Esophagus mucosa (tissue), 1 donor: ENCODE measurements around the gene CD164. TPM values are rescaled to one million over a fixed set of nuclear protein-coding genes. Genes with fewer than 3 reads are reported as not detected.
"Not testable (repeated sequence)": the region's sequence is repeated elsewhere in the genome, so short reads cannot be mapped to it uniquely, and the experiment has no call there.

ENCODE experiments used
- ATAC-seq: fragments of 200-7000 bp; cut with Tn5 transposase; one replicate; pipeline ENCODE4 v1.9.1; 2020
- total RNA-seq: library from RNA; stranded (reverse); gene quantifications from one replicate; pipeline ENCODE4 v1.2.4, GENCODE V29; 2023
- donor health status: DM: yes; HTN: yes; CAD: no.

CD164 gene
- total RNA-seq, 1 donor from 2014 or later, result 91.3 TPM

DNA sequence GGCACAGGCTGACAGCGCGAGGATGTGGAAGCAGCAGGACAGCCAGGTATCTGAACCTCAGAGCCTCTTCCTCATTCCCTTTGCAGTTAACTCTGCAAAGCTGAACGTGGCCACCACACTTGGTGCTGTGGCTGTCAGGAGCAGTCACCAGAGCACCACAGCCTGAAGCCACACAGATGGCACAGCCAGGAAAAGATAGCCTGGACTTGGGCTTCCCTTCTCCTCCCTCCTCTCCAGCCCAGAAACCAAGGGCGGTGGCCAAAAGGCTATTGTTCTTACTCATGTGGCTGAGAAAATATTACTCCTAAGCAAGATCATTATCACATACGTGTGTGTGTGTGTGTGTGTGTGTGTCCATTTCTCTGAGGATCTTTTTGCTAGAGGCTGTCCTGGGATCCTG is 39.8 kb downstream of the CD164 start:
- no peak for ATAC-seq

DNA sequence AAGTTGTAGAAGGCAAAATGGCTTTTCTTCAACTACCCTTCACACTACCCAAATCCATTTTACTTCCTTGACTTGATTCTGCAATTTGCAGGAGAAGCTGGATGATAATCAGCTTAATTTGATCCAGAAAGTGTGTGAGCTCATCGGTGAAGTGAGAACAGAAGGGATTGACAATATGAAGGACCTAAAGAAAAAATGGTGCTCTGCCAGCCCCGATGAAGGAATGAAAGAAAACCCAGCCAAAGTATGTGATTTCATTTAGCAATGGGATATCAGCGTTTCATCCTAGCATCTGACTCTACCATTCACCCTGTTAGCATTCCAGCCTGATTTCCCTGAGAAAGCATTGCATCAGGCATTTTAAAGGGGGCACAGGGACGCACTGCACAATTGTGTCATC is 41.5 kb downstream of the CD164 start:
- no peak for ATAC-seq

DNA sequence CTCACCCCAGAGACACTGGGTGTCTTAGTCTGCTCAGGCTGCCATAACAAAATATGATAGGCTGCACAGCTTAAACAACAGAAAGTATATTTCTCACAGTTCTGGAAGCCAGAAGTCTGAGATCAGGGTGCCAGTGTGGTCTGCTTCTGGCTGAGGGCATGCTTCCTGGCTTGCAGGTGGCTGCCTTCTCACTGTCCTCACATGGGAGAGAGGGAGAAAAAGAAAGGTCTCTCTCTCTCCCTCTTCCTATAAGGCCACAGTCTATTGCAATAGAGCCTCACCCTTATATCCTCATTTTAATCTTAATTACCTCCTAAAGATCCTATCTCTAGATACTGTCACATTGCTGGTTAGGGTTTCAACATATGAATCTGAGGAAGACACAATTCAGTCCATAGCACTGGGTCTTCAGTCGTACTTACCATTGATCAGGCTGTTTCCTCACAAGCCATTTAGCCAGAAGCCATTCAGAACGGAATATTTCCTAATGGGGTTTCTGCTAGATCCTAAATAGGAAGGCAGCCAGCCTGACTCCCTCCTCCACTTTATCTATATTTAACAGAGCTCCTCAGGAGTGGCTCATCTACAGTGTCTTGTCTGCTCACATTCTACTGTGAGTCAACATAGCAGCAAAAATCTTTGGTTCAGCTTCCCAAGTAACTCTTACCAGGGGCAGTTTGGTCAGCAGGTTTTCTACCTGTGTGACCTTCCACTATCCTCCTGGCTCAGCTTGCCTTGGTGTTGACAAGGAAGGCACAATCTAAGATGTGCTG is 42.2 kb downstream of the CD164 start:
- no peak for ATAC-seq

DNA sequence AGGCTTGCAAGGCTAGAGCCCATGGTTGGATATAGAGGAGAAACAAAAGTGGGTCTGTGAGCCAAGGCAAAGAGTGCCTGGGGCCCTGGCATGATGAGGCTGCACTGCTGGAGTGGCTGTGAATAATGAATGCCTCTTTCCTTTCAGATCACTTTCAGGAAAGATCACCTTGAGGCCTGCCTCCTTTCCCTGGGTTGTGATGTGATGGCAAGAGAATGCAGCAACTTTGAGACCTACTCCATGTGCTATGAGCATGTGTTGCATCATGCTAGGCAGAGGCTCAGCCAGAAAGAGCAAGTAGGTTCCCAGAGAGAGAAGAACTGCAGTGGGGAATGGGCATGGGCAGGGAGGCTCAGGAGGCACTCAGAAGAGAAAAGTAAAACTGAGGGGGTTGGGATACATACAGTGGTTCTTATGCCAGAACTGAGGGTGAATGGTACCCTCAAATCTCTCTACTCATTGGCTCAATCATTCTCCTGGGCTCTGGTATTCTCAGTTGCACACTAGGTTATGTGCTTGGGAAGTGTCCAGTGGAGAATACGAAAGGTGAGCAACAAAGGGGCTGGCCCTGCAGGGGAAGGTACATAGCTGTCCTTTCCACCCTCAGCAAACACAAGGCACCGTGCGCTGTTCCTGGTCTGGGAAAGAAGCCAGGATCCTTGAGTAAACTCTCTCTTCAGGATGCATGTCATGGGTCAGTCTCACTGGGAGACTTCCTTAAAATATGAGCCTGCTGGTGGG is 45.9 kb downstream of the CD164 start:
- ATAC-seq, result peak; percentile 75

DNA sequence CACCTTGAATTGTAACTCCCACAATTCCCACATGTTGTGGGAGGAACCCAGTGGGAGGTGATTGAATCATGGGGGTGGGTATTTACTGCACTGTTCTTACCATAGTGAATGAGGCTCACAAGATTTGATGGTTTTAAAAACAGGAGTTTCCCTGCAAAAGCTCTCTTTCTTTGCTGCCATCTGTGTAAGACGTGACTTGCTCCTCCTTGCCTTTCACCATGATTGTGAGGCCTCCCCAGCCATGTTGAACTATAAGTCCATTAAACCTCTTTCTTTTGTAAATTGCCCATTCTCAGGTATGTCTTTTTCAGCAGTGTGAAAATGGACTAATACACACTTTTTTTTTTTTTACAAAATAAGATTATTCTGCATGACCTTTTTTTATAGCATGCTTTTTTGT is 48.4 kb downstream of the CD164 start:
- ATAC-seq, result not testable (repeated sequence)

DNA sequence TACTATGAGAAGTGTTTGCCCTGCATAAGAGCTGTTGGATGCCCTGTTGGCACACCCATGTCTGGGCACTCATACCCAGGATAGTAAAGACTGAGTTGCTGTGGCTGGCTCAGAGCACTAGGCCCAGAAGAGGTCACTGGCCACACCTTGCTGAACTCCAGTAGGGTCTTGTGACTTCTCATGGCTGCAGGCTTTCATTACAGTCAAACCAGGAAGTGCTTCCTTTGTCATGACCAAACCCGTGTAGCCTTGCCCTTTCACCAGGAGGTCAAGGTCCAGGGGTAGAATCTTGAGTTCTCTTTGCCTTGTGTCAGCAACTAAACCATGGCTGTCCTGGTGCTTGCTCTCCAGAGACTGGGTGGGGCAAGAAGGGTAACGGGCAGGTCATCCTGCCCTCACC is 49.5 kb downstream of the CD164 start:
- ATAC-seq, result peak; percentile 17

DNA sequence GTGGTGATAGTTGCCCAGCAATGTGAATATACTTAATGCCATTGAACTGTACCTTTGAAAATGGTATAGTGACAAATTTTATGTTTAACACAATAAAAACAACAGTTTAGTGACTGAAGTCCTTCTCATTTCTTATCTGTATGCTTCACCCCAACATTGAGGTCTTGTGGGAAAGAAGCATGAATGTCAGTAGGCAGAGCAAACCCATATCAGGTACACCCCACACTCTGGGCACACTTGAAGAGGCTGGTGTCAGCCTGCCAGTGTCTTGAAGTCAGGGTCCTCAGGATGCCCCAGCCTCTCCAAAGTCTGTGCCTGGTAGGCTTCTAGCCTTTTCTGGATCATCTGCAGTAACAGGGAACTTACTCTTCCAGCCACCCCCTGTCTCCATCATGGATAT is 51.2 kb downstream of the CD164 start:
- no peak for ATAC-seq

DNA sequence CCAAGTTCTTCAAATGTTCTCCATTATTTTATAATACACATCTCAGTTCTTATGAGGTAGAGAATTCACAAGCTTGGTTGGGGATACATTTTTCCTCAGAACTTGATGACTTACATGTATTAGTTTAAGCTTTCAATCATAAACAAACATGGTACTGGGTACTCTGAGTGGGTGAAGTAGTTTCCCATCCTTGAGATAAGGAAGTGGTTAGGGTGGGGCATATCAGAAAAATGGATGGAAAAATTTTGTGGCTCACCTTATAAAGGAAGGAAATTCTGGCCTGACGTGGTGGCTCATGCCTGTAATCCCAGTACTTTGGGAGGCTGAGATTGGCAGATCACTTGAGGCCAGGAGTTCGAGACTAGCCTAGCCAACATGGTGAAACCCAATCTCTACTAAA is 52.0 kb downstream of the CD164 start:
- ATAC-seq, result no peak

DNA sequence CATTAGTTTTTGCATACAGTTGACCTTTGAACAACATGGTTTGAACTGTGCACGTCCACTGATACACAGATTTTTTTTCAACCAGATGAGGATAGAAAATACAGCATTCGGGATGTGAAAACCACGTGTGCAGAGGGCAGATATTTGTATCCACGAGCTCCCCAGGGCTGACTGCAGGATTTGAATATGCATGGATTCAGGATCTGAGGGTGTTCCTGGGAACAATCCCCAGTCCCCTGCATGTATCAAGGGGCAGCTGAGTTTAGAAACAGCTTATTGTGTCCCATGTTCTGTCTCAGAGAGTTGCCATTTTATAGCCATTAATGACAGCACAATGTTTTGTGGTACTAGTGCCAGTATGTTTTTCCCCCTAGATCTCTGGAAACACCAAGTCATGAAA is 53.6 kb downstream of the CD164 start:
- no peak for ATAC-seq

DNA sequence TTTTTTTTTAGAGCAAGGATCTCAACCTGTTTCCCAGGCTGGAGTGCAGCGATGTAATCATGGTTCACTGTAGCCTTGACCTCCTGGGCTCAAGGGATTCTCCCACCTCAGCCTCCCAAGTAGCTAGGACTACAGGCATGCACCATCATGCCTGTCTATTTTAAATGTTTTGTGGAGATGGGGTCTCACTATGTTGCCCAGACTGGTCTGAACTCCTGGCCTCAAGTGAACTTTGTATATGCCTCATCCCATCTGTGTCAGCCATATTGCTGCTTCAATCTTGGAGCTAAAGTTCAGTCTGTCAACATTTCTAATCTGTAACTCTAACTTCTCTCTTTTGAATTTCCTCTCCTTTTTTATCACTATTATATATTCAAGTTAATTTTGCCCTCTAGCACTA is 54.3 kb downstream of the CD164 start:
- ATAC-seq, result no peak

DNA sequence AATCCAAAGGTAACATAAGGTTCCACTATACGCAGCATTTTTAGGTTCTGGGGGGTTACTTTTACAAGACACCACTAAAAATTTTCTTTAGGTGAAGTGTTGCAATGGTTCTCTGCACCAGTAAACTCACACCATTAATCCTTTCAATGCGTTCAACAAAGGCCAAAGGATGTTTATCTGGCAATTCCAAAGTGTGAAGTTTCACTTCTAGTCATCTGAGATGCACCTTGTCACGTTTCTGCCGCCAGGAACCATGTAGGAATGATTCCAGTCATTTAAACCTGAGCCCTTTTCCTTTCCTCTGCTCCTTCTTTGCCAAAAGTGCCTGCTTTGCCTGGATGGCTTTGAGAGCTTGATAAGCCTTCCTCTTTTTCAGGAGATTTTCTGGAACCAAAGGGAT is 54.8 kb downstream of the CD164 start:
- no peak for ATAC-seq

DNA sequence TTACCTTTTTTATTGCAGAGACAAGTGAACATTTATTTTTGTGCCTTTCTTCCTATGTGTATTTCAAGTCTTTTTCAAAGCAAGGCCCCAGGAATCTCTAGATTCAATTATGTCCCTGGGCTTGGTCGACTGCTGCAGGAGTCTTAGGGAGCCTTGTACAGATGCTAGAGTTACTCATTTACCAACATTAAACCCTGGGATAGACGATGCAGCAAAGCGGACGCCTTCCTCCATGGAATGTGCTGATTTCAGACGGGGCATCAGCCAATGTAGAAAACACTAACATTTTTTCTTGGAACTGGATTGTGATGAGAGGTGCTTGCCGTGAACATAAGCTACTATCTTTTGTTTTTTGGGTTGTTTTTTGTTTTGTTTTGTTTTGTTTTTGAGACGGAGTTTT is 55.9 kb downstream of the CD164 start:
- no peak for ATAC-seq

DNA sequence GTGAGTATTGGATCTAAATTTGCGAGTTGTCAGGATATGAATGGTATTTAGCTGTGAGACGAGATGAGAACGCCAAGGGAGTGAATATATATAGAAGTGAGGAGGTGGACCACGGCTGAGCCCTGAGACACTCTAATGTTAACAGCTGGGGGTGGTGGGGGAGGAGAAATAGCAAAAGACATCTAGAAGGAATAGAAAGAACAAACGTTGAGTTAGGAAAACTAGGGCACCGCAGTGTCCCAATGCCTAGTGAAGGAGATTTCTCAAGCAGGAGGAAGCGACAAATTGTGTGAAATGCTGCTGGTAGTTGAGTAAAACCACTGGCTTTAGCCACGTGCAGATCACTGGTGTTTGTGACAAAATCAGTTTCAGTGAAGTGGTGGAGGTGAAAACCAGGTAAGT is 56.9 kb downstream of the CD164 start:
- ATAC-seq, result no peak

DNA sequence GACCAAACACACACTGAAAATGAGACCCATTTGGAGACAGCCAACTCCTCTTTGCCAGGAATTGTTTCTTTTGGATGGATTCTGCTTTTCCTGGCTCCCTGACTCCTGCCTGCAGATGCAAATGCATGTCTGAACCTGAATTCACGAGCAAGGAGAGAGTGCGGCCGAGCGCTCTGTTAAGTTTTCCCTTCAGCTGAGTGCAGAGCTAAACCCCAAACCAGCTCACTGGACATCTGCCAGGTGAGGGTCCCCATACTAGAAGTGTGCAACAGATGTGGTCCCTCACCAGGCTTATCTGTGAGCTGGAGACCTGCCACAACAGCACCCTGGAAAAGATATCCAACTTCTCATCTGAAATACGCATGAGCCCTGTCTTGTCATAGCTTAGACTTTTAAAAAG is 59.0 kb downstream of the CD164 start:
- no peak for ATAC-seq

DNA sequence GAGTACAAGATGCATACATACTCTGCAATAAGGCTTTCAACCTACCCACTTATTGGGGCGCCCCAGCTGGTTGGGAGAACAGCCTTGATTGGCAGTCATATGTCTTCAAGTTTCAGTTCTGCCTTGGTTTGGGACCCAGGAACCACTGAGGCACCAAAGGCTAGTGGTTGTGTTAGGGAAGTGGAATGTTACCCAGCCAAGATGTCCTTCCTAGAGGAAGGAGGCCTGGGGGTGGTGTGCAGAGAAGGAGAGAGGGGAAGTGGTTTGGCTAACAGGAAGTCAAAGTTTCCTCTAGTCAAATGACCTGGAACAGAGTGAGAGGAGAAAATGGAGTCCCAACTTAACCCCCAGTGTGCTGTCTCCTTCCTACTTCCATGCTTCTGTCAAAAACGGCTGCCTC is 59.4 kb downstream of the CD164 start:
- peak; percentile 37 for ATAC-seq

DNA sequence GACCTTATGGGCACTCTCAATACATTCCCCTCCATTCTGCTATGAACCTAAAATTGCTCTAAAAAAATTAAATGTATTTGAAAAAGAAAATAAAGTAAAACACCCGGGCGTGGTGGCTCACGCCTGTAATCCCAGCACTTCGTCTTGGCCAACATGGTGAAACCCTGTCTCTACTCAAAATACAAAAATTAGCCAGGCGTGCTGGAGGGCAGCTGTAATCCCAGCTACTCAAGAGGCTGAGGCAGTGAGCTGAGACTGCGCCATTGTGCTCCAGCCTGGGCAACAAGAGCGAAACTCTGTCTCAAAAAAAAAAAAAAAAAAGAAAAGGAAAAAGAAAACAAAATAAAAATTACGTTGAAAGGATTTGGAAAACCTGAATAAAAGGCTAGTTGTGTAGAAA is 60.5 kb downstream of the CD164 start:
- ATAC-seq, result no peak

DNA sequence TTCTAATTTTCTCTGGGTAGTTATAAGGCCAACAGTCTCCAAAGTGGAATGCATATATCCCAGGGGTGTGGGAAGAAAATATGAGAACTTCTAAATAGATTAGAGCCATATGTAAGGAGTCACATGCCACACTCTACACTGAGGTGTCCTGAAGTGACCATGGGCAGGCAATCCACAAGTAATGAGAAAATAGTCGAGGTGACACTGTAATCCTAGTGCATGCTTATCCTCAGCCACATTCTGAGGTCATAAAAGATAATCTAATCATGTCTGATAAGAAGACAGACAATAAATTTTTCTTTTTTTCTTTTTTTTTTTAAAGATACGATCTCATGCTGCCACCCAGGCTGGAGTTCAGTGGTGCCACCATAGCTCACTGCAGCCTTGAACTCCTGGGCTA is 62.2 kb downstream of the CD164 start:
- ATAC-seq, result no peak

DNA sequence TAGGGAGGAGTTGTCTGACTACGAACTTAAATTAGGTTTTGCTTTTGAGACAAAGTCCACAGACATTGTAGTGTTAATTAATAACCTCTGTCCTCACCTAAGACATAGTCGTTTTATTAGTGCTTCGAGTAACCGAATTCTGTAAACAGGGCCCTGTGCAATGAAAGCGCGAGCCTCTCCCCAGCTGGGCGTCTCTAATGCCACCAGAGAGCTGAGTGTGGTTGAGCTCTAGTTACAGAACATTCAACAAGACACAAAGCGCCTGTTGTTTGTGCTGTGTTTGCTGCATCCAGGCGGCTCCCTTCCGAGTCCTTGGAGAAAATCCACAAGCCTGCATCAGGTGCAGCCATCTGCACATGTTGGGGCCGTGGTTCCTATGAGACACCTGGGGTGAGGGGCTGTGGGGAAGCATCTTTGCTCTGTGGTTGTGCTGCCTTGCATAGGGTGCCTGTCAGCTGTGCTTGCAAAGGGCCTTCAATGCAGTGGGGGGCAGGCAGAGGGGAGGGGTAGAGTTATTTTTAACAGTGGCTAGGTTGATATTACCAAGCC is 63.9 kb downstream of the CD164 start:
- no peak for ATAC-seq

DNA sequence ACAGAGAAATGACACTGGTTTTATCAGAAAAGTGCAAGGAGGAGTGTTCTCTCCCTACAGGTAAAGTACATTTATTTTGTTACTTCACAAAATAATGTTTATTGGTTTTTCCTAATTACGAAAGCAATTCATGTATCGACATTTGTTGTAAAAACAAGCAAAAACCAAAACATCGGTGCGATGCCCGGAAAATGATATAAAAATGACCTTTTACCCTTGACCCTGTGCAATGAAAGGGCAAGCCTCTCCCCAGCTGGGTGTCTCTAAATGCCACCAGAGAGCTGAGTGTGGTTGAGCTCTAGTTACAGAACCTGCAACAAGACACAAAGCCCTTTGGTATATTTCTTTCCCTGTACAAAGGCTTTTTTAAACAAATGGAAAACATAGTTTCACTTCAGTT is 65.4 kb downstream of the CD164 start:
- ATAC-seq, result no peak

Other genes with a start within 250 kb of the CD164 start
- 0.84 TPM for gene PPIL6, start 58.2 kb upstream of the CD164 start, total RNA-seq
- 12.3 TPM for gene SMPD2, start 58.3 kb upstream of the CD164 start, total RNA-seq
- 7.4 TPM for gene MICAL1, start 73.3 kb upstream of the CD164 start, total RNA-seq
- gene ZBTB24, start 100.8 kb upstream of the CD164 start, total RNA-seq, result 4.9 TPM